ENCODE data around the gene SLC16A5.

DNA sequence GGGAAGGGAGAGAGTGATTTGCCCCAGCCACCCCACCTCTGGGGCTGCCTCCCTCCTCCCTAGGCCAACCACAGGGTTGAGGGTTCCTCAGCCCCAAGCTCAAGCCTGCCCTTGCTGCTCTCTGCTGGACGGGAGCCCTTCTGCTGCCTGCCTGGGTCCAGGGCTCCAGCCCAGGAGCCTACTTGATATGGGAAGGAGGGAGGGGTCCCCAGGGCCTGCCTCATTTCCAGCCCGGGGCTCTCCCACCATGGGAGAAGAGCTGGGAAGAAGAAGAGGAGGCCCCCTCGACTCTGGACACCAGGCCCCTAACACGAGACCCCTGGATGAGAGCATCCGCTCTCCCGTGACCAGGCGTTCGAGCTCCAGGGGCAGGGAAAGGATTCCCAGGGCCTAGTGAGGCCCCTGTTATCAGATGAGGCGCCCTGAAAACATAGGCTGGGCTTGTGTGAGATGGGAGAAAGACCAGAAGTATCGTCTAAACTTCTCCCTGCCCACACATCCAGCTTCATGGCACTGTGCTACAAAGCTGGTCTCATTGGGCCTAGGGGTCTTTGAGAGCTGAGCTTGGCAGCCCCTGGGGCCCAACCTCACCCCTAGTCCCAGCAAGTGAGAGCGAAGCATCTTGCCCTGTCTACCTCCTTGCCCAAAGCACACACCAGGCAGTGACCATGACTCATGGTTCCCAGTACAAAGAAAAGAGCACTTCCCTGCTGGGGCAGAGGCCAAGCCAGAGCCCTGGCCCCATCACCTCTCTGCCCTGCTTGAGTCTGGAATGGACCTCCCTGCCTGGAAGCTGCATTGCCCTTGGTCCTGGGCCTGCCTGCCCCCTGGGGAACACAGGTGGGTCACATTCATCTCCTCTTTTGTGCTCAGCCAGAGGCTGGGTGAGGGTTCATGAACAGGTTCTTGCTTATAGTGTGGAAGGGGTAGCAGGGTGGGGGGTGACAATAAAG is 987 bp downstream of the SLC16A5 start:
- TF ChIP-seq, protein P1, sequence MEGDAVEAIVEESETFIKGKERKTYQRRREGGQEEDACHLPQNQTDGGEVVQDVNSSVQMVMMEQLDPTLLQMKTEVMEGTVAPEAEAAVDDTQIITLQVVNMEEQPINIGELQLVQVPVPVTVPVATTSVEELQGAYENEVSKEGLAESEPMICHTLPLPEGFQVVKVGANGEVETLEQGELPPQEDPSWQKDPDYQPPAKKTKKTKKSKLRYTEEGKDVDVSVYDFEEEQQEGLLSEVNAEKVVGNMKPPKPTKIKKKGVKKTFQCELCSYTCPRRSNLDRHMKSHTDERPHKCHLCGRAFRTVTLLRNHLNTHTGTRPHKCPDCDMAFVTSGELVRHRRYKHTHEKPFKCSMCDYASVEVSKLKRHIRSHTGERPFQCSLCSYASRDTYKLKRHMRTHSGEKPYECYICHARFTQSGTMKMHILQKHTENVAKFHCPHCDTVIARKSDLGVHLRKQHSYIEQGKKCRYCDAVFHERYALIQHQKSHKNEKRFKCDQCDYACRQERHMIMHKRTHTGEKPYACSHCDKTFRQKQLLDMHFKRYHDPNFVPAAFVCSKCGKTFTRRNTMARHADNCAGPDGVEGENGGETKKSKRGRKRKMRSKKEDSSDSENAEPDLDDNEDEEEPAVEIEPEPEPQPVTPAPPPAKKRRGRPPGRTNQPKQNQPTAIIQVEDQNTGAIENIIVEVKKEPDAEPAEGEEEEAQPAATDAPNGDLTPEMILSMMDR (conservative IDR thresholded peaks at IDR 0.05; ENCODE audit: low read depth, low read length), result no peak
- no peak for TF ChIP-seq EZH2 (IDR thresholded peaks at IDR 0.05; ENCODE audit: low read length, unreplicated experiment)
